ENCODE measurements around the gene ATXN1. TPM values are rescaled to one million over a fixed set of nuclear protein-coding genes. Genes with fewer than 3 reads are reported as not detected.

The ATXN1 gene
- polyA plus RNA-seq, 1 donor (not counting 4 experiments of a cell fraction or from before 2014, with no cell fraction given), result 9.7 TPM

DNA sequence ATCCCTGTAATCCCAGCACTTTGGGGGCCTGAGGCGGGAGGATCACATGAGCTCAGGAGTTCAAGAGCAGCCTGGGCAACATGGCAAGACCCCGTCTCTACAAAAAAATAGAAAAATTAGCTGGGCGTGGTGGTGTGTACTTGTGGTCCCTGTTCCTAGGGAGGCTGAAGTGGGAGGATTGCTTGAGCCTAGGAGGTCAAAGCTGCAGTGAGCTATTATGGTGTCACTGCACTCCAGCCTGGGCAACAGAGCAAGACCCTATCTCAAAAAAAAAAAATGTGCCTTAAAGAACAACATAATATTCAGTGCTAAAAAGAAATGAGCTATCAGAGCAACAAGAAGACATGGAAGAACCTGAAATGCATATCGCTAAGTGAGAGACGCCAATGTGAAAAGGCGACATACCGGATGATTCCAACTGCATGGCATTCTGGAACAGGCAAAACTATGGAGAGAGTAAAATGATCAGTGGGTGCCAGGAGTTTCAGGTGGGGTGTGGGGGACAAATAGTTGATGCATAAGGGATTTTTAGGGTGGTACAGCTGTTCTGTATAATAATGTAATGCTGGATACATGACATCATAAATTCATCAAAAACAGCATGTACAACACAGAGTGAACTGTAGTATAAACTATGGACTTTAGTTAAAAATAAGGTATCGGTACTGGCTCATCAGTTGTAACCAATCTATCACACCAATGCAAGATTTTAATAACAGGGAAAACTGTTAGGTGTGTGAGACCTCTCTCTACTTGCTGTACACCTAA, 442.1 kb downstream of the ATXN1 start:
- Histone ChIP-seq H4K20me1 (ENCODE audit: control insufficient read depth, extremely low read depth, insufficient read depth, low read length) (no peaks in the 10 kb centered on the region), H3K27me3 (ENCODE audit: control insufficient read depth, extremely low read depth, insufficient read depth, low read length) (no peaks in the 10 kb centered on the region), H3K4me1 (ENCODE audit: control insufficient read depth, extremely low read depth, insufficient read depth, low read length) (peaks cover 42% of the 10 kb centered on the region), H3K27ac (ENCODE audit: control insufficient read depth, insufficient read depth, low read length) (peak overlapping the region; percentile 58), H3K4me3 (ENCODE audit: control insufficient read depth in 2 of 3, extremely low read depth in 1 of 3, insufficient read depth in 2 of 3, low read depth in 1 of 3, low read length in 3 of 3) (no peak overlapping the region), H3K9me1 (ENCODE audit: control insufficient read depth, extremely low read depth, insufficient read depth, low read length) (no peaks in the 10 kb centered on the region), H3K4me2 (ENCODE audit: control insufficient read depth, extremely low read depth, insufficient read depth, low read depth, low read length) (peak overlapping the region; percentile 82), H3K36me3 (ENCODE audit: control insufficient read depth in 2 of 2, extremely low read depth in 1 of 2, insufficient read depth in 2 of 2, low read length in 2 of 2) (no peaks in the 10 kb centered on the region), H2AFZ (ENCODE audit: control insufficient read depth, low read length) (no peak overlapping the region), H3K9ac (ENCODE audit: control insufficient read depth, extremely low read depth, insufficient read depth, low read length) (peak overlapping the region; percentile 63), H3K79me2 (ENCODE audit: control insufficient read depth, insufficient read depth, low read length) (no peaks in the 10 kb centered on the region), H3K9me3 (ENCODE audit: control insufficient read depth, low read depth, low read length) (no peaks in the 10 kb centered on the region)
- no peak for FAIRE-seq
- DNase-seq (ENCODE audit: low read depth, low spot score), result no peak
- TF ChIP-seq CTCF (optimal IDR thresholded peaks at IDR 0.05 in 1 of 3, IDR thresholded peaks at IDR 0.05 in 1 of 3, conservative IDR thresholded peaks at IDR 0.05 in 1 of 3; ENCODE audit: extremely low read depth in 1 of 3, insufficient read depth in 2 of 3, low read length in 3 of 3) (no peak), EZH2 (IDR thresholded peaks at IDR 0.05; ENCODE audit: low read length) (no peak)
- dilution Hi-C loops (cut with MboI; ENCODE audit: extremely low pct_ligation_motif_present, low sequenced_read_pairs), result no loop called here

GRCh38 chr6:16318538-16318937, 442.7 kb downstream of the ATXN1 start:
- DNase-seq (ENCODE audit: low read depth, low spot score), result no peak
- Histone ChIP-seq H3K4me3 (ENCODE audit: control insufficient read depth in 2 of 3, extremely low read depth in 1 of 3, insufficient read depth in 2 of 3, low read depth in 1 of 3, low read length in 3 of 3) (no peak overlapping the region), H4K20me1 (ENCODE audit: control insufficient read depth, extremely low read depth, insufficient read depth, low read length) (no peaks in the 10 kb centered on the region), H3K4me2 (ENCODE audit: control insufficient read depth, extremely low read depth, insufficient read depth, low read depth, low read length) (peak overlapping the region; percentile 31), H3K9me1 (ENCODE audit: control insufficient read depth, extremely low read depth, insufficient read depth, low read length) (no peaks in the 10 kb centered on the region), H3K79me2 (ENCODE audit: control insufficient read depth, insufficient read depth, low read length) (no peaks in the 10 kb centered on the region), H3K4me1 (ENCODE audit: control insufficient read depth, extremely low read depth, insufficient read depth, low read length) (peaks cover 42% of the 10 kb centered on the region), H3K27ac (ENCODE audit: control insufficient read depth, insufficient read depth, low read length) (peak overlapping the region; percentile 58), H3K9me3 (ENCODE audit: control insufficient read depth, low read depth, low read length) (no peaks in the 10 kb centered on the region), H3K9ac (ENCODE audit: control insufficient read depth, extremely low read depth, insufficient read depth, low read length) (peak overlapping the region; percentile 63), H3K36me3 (ENCODE audit: control insufficient read depth in 2 of 2, extremely low read depth in 1 of 2, insufficient read depth in 2 of 2, low read length in 2 of 2) (no peaks in the 10 kb centered on the region), H3K27me3 (ENCODE audit: control insufficient read depth, extremely low read depth, insufficient read depth, low read length) (no peaks in the 10 kb centered on the region), H2AFZ (ENCODE audit: control insufficient read depth, low read length) (no peak overlapping the region)
- dilution Hi-C loops (cut with MboI; ENCODE audit: extremely low pct_ligation_motif_present, low sequenced_read_pairs), result no loop called here
- FAIRE-seq, result peak; percentile 74
- TF ChIP-seq EZH2 (IDR thresholded peaks at IDR 0.05; ENCODE audit: low read length), result no peak
- no peak for TF ChIP-seq CTCF (optimal IDR thresholded peaks at IDR 0.05 in 1 of 3, IDR thresholded peaks at IDR 0.05 in 1 of 3, conservative IDR thresholded peaks at IDR 0.05 in 1 of 3; ENCODE audit: extremely low read depth in 1 of 3, insufficient read depth in 2 of 3, low read length in 3 of 3)

Data from keratinocyte (primary cell).